TTC549 (cell line): ENCODE measurements around the gene GLP2R.

Source experiments
- FAIRE-seq: peaks from 2 replicates; lab custom pipeline; 2012; peaks lifted over from hg19 to GRCh38; lab: Jason Lieb, UNC

The GLP2R gene

GRCh38 chr17:9814337-9814945, 11.3 kb upstream of the GLP2R start:
- no peak for FAIRE-seq

GRCh38 chr17:9816472-9816871, 9.3 kb upstream of the GLP2R start:
- FAIRE-seq, result no peak

- peak; percentile 25 for FAIRE-seq
Measured at GRCh38 chr17:9817086-9817485, 8.6 kb upstream of the GLP2R start.

- no peak for FAIRE-seq
Measured at GRCh38 chr17:9818760-9819159, 7.0 kb upstream of the GLP2R start.

- FAIRE-seq, result no peak
Measured at GRCh38 chr17:9820448-9820847, 5.3 kb upstream of the GLP2R start.

GRCh38 chr17:9821921-9822320, 3.8 kb upstream of the GLP2R start, which contains the start of gene GSG1L2:
TSS of gene GSG1L2 (minus strand) at chr17:9822079. CDS start at chr17:9822071, 8 bp downstream.
- FAIRE-seq, result no peak

- FAIRE-seq, result no peak
Measured at GRCh38 chr17:9824094-9824493, 1.6 kb upstream of the GLP2R start.

GRCh38 chr17:9824797-9825338, 856 bp upstream of the GLP2R start:
- FAIRE-seq, result no peak

GRCh38 chr17:9828296-9829295, 2.9 kb downstream of the GLP2R start:
- FAIRE-seq, result no peak

- peak; percentile 32 for FAIRE-seq
Measured at GRCh38 chr17:9829343-9829742, 3.6 kb downstream of the GLP2R start.

- no peak for FAIRE-seq
Measured at GRCh38 chr17:9830711-9831110, 5.0 kb downstream of the GLP2R start.

- FAIRE-seq, result no peak
Measured at GRCh38 chr17:9833922-9834321, 8.2 kb downstream of the GLP2R start.

- FAIRE-seq, result no peak
Measured at GRCh38 chr17:9837551-9838471, 12.1 kb downstream of the GLP2R start.

GRCh38 chr17:9839433-9839832, 13.7 kb downstream of the GLP2R start:
- no peak for FAIRE-seq

GRCh38 chr17:9842057-9842758, 16.5 kb downstream of the GLP2R start:
- FAIRE-seq, result no peak

- FAIRE-seq, result no peak
Measured at GRCh38 chr17:9843152-9844010, 17.7 kb downstream of the GLP2R start.

- no peak for FAIRE-seq
Measured at GRCh38 chr17:9844153-9844552, 18.4 kb downstream of the GLP2R start.

GRCh38 chr17:9845306-9845705, 19.6 kb downstream of the GLP2R start:
- FAIRE-seq, result no peak

- no peak for FAIRE-seq
Measured at GRCh38 chr17:9850151-9850550, 24.4 kb downstream of the GLP2R start.

GRCh38 chr17:9854255-9854654, 28.5 kb downstream of the GLP2R start:
- no peak for FAIRE-seq
